K562 (cell line): Measurements from ENCODE around the gene KMO. TPM values are rescaled to one million over a fixed set of nuclear protein-coding genes. Genes with fewer than 3 reads are reported as not detected.

Experiments
- ATAC-seq: fragments of 200-7000 bp; cut with Tn5 transposase; 3 replicates; pipeline ENCODE4 v1.9.1; 2020; ENCODE audit warnings: moderate library complexity
- BruUV-seq: library from RNA; stranded (reverse); fragments of 400-500 nt; replicated peaks from 2 replicates; lab custom pipeline; 2021; lab: Mats Ljungman, UMichigan
- CTCF ChIA-PET: fragments of 300-600 bp; formaldehyde crosslinking; extraction: SDS; loops from one replicate; lab custom pipeline; 2021; ENCODE audit warnings: low intra/inter-chr PET ratio; lab: Yijun Ruan, JAX
- POLR2A ChIA-PET: fragments of 300-600, 350-650 bp; sonication (Branson Sonifier 250); formaldehyde crosslinking; extraction: SDS; loops from one replicate; lab custom pipeline; 2021; ENCODE audit warnings: antibody characterized with exemption, inconsistent platforms; lab: Yijun Ruan, JAX
- DNase-seq, 4 experiments: peaks; one replicate each; pipeline versions ENCODE4 v3.0.0 to v3.0.0-alpha.2; 2011 to 2018; ENCODE audit warnings: low spot score in 3 of 4, mixed read lengths in 3 of 4; ENCODE audit errors: extremely low read depth in 1 of 4
- FAIRE-seq: peaks from 2 replicates; lab custom pipeline; 2011; peaks lifted over from hg19 to GRCh38; lab: Jason Lieb, UNC
- H2AFZ ChIP-seq: 2 replicates; pipeline ENCODE4 v1.6.0; 2011; ENCODE audit warnings: low read depth, low read length, control low read depth, inconsistent platforms
- H3K27ac ChIP-seq: fragments of 200-600 bp; 3 replicates; pipeline ENCODE4 v1.8.0; 2011; ENCODE audit warnings: low read depth, mild to moderate bottlenecking, control low read depth, inconsistent platforms, low read length, moderate library complexity, mixed read lengths; ENCODE audit errors: extremely low read depth
- H3K27me3 ChIP-seq, 2 experiments: fragments of 300-600 bp in 1 of 2; 2 replicates in 1 of 2; 3 replicates in 1 of 2; pipeline versions ENCODE4 v1.6.0 to v1.8.0; 2011; ENCODE audit warnings: inconsistent platforms in 2 of 2, low read length in 2 of 2, mild to moderate bottlenecking in 1 of 2, mixed read lengths in 1 of 2, moderate library complexity in 1 of 2; ENCODE audit not compliant: control insufficient read depth in 2 of 2, insufficient read depth in 2 of 2
- H3K36me3 ChIP-seq: fragments of 300-600 bp; 3 replicates; pipeline ENCODE4 v1.8.0; 2011; ENCODE audit warnings: mild to moderate bottlenecking, low read length, inconsistent platforms; ENCODE audit not compliant: control insufficient read depth, insufficient read depth
- H3K4me1 ChIP-seq, 2 experiments: fragments of 200-600 bp in 1 of 2; replicated peaks in 1 of 2; 2 replicates in 1 of 2; 3 replicates in 1 of 2; pipeline versions ENCODE4 v1.5.1 to v1.8.0; 2011; ENCODE audit warnings: inconsistent platforms in 2 of 2, low read length in 2 of 2, mild to moderate bottlenecking in 1 of 2, mixed read lengths in 1 of 2, moderate library complexity in 1 of 2; ENCODE audit not compliant: control insufficient read depth in 2 of 2, insufficient read depth in 2 of 2
- H3K4me2 ChIP-seq: 2 replicates; pipeline ENCODE4 v1.6.1; 2011; ENCODE audit warnings: low read length, control low read depth, inconsistent platforms, mixed read lengths; ENCODE audit not compliant: insufficient read depth
- H3K4me3 ChIP-seq: fragments of 200-600 bp; sonication (generic), shearing (Covaris generic); 2 replicates; pipeline ENCODE4 v1.5.1; 2016; ENCODE audit warnings: control low read depth, inconsistent platforms
- H3K79me2 ChIP-seq: fragments of 200-600 bp; 3 replicates; pipeline ENCODE4 v1.8.0; 2011; ENCODE audit warnings: low read length, inconsistent platforms; ENCODE audit not compliant: control insufficient read depth, insufficient read depth
- H3K9ac ChIP-seq, 2 experiments: 2 replicates each; pipeline versions ENCODE4 v1.6.0 to v1.6.1; 2011; ENCODE audit warnings: low read depth in 2 of 2, low read length in 2 of 2, control low read depth in 1 of 2, inconsistent platforms in 1 of 2, mild to moderate bottlenecking in 1 of 2, mixed read lengths in 1 of 2; ENCODE audit not compliant: insufficient read depth in 1 of 2
- H3K9me1 ChIP-seq: one replicate; pipeline ENCODE4 v1.6.0; 2011; ENCODE audit warnings: inconsistent platforms, mild to moderate bottlenecking, low read length, moderate library complexity; ENCODE audit not compliant: control insufficient read depth, insufficient read depth
- H3K9me3 ChIP-seq: replicated peaks from 2 replicates; pipeline ENCODE4 v1.5.1; 2011; ENCODE audit warnings: low read depth, low read length, inconsistent platforms; ENCODE audit not compliant: control insufficient read depth, insufficient read depth
- H4K20me1 ChIP-seq: replicated peaks from 2 replicates; pipeline ENCODE4 v1.6.1; 2011; ENCODE audit warnings: low read length, inconsistent platforms, mixed read lengths; ENCODE audit not compliant: control insufficient read depth, insufficient read depth
- BMI1 ChIP-seq: fragments of 150-350 bp; IDR thresholded peaks from 2 replicates; pipeline ENCODE4 v1.6.1; 2014; ENCODE audit warnings: low read length
- FOXK1 ChIP-seq: sonication (generic); formaldehyde crosslinking; IDR thresholded peaks from 2 replicates; pipeline ENCODE4 v1.8.0; 2022; ENCODE audit warnings: missing genetic modification reagents, mild to moderate bottlenecking, borderline replicate concordance
- JUN ChIP-seq, 2 experiments: sonication (generic) in 1 of 2; formaldehyde crosslinking in 1 of 2; IDR thresholded peaks; 2 replicates each; pipeline versions ENCODE4 v1.6.1 to v1.8.0; 2012 to 2022; ENCODE audit warnings: borderline replicate concordance in 2 of 2, mild to moderate bottlenecking in 2 of 2, improper control_type of control experiment in 1 of 2, low read depth in 1 of 2, low read length in 1 of 2, missing genetic modification reagents in 1 of 2
- MED1 ChIP-seq: sonication (generic); formaldehyde crosslinking; IDR thresholded peaks from 2 replicates; pipeline ENCODE4 v1.8.1; 2023; ENCODE audit warnings: missing genetic modification reagents, borderline replicate concordance
- PATZ1 ChIP-seq: fragments of 250-450 bp; sonication (Bioruptor Pico); IDR thresholded peaks from 2 replicates; pipeline ENCODE4 v1.5.0; 2020; ENCODE audit warnings: mild to moderate bottlenecking, borderline replicate concordance
- PBX2 ChIP-seq, 2 experiments: IDR thresholded peaks in 1 of 2; conservative IDR thresholded peaks in 1 of 2; 2 replicates each; pipeline ENCODE4 v1.6.1; 2016; ENCODE audit warnings: low read depth in 2 of 2, mild to moderate bottlenecking in 1 of 2, missing compliant biosample characterization in 1 of 2, missing genetic modification characterization in 1 of 2, moderate library complexity in 1 of 2
- RFX7 ChIP-seq: fragments of 250-450 bp; sonication (Bioruptor Pico); IDR thresholded peaks from 2 replicates; pipeline ENCODE4 v1.5.1; 2021; ENCODE audit warnings: mild to moderate bottlenecking
- SNAPC5 ChIP-seq: fragments of 250-450 bp; sonication (Bioruptor Pico); IDR thresholded peaks from 2 replicates; pipeline ENCODE4 v1.8.0; 2021; ENCODE audit warnings: moderate library complexity, mild to moderate bottlenecking, inconsistent platforms
- SPI1 ChIP-seq: IDR thresholded peaks from 2 replicates; pipeline ENCODE4 v1.6.1; 2011; ENCODE audit warnings: low read depth, low read length, control low read depth, borderline replicate concordance
- ZBTB2 ChIP-seq: fragments of 450-650 bp; IDR thresholded peaks from 2 replicates; pipeline ENCODE4 v1.6.1; 2016; ENCODE audit warnings: antibody characterized with exemption
- ZFP91 ChIP-seq: sonication (generic); formaldehyde crosslinking; IDR thresholded peaks from 2 replicates; pipeline ENCODE4 v1.8.0; 2022; ENCODE audit warnings: mild to moderate bottlenecking, missing genetic modification reagents
- ZNF217 ChIP-seq: sonication (generic); formaldehyde crosslinking; IDR thresholded peaks from 2 replicates; pipeline ENCODE4 v1.8.0; 2022; ENCODE audit warnings: mild to moderate bottlenecking, missing genetic modification reagents
- ZNF445 ChIP-seq: fragments of 250-450 bp; sonication (Bioruptor Pico); IDR thresholded peaks from 2 replicates; pipeline ENCODE4 v1.4.0; 2020; ENCODE audit warnings: low read depth, mild to moderate bottlenecking, moderate library complexity
- ZNF778 ChIP-seq: fragments of 450-650 bp; formaldehyde crosslinking; IDR thresholded peaks from 2 replicates; pipeline ENCODE4 v1.4.0; 2020; ENCODE audit warnings: mild to moderate bottlenecking, moderate library complexity
- WGBS: fragments of 100-300 bp; shearing (Covaris generic); methylation state at CpG from one replicate; pipeline ENCODE4 v1.1.6; 2016; ENCODE audit warnings: low coverage, mixed read lengths; ENCODE audit not compliant: insufficient coverage; ENCODE audit errors: missing lambda C conversion rate; 5-methylcytosine and 5-hydroxymethylcytosine counted together
- in situ Hi-C: fragments of 300-500 bp; cut with MboI; formaldehyde crosslinking; loops from 4 replicates; pipeline ENCODE4 v1.15.0; 2018; ENCODE audit warnings: inconsistent platforms, mixed read lengths
- intact Hi-C: fragments of 100-400 bp; cut with micrococcal nuclease; formaldehyde crosslinking; loops from 2 replicates; pipeline ENCODE4 v1.14.2; 2022
- polyA plus RNA-seq, 8 experiments: library from polyadenylated mRNA; depleted of rRNA in 4 of 8; stranded (reverse) in 5 of 8; unstranded in 3 of 8; fragments of >200 nt; fragmentation: Nextera tagmentation in 2 of 8; fragmentation: Illumina TruSeq in 1 of 8; extraction: Ambion mirVana in 2 of 8; extraction: Trizol in 1 of 8; gene quantifications; 2 replicates each; pipeline versions ENCODE4 v1.2.1 to v1.2.3, GENCODE V29; 2011 to 2014; ENCODE audit warnings: inconsistent platforms in 1 of 8, missing spikeins in 1 of 8
- total RNA-seq, 7 experiments: library from RNA; depleted of rRNA in 6 of 7; stranded (reverse); fragments of >200 nt in 6 of 7; fragmentation: Illumina TruSeq in 2 of 7; extraction: Trizol in 2 of 7; gene quantifications; 2 replicates each; pipeline versions ENCODE4 v1.2.1 to v1.2.3, GENCODE V29; 2011 to 2021; ENCODE audit warnings: low replicate concordance in 1 of 7

KMO gene
- total and polyA plus RNA-seq, 9 of the 15 experiments (the other 6 are each of a cell fraction or from before 2014, with no cell fraction given): 0.01 to 0.11 (median 0.01) TPM; not detected in 6

GRCh38 chr1:241579434-241579833, 47.3 kb downstream of the KMO start:
- no peaks in the 10 kb centered on the region for H3K9me3 ChIP-seq
- DNase-seq: no peak
- no peak overlapping the region; the same call in 1 of the 2 replicates for H2AFZ ChIP-seq
- ATAC-seq: peak; percentile 40
- in situ Hi-C loops: no loop called here
- no peaks in the 10 kb centered on the region for H3K9me1 ChIP-seq
- 2% methylated on average over 4 of the region's 4 CpGs for WGBS
- no peak for TF ChIP-seq MED1 (CRISPR knock-in tag)
- TF ChIP-seq PBX2 (CRISPR knock-in tag; IDR thresholded peaks at IDR 0.05; ENCODE audit: low read depth): no peak
- TF ChIP-seq PBX2 (tag; conservative IDR thresholded peaks at IDR 0.05; ENCODE audit: low read depth): no peak
- no peak for TF ChIP-seq ZBTB2
- TF ChIP-seq JUN (IDR thresholded peaks at IDR 0.05; ENCODE audit: borderline replicate concordance, low read depth, low read length): no peak
- no peak for TF ChIP-seq JUN (CRISPR knock-in tag; IDR thresholded peaks at IDR 0.05; ENCODE audit: borderline replicate concordance)
- no peak for TF ChIP-seq ZNF445
- TF ChIP-seq BMI1: no peak
- no peak for TF ChIP-seq SPI1
- no peak for TF ChIP-seq RFX7
- TF ChIP-seq PATZ1: no peak
- TF ChIP-seq ZNF217 (CRISPR knock-in tag): no peak
- TF ChIP-seq ZFP91: no peak
- no peak for TF ChIP-seq SNAPC5
- TF ChIP-seq ZNF778: no peak
- TF ChIP-seq FOXK1: no peak
- H3K27ac ChIP-seq: no peak overlapping the region
- no peaks in the 10 kb centered on the region; a peak in 1 of 5 replicates for H3K27me3 ChIP-seq
- no peaks in the 10 kb centered on the region for H4K20me1 ChIP-seq
- no peaks in the 10 kb centered on the region for H3K4me1 ChIP-seq
- H3K9ac ChIP-seq: no peak overlapping the region
- intact Hi-C loops: no loop called here
- no TSS peak for BruUV-seq
- no peaks in the 10 kb centered on the region for H3K79me2 ChIP-seq
- H3K36me3 ChIP-seq: no peaks in the 10 kb centered on the region
- no peak overlapping the region for H3K4me2 ChIP-seq
- FAIRE-seq: no peak
- no peak overlapping the region for H3K4me3 ChIP-seq
- ChIA-PET POLR2A (interaction anchor here (0.7 kb wide), 1 partner anchor 698 kb away, joined by 3 read pairs; no protein-coding TSS in a partner anchor), CTCF (no interaction called here)
